Fibroblast of skin of right quadriceps (primary cell): Measurements from ENCODE around the gene MAPRE3.
A peak's percentile ranks its signal among the peaks of the same experiment; 100 is the strongest.

Experiments used
- DNase-seq: peaks from one replicate; pipeline ENCODE4 v3.0.0-alpha.2; 2013

MAPRE3 gene

DNA sequence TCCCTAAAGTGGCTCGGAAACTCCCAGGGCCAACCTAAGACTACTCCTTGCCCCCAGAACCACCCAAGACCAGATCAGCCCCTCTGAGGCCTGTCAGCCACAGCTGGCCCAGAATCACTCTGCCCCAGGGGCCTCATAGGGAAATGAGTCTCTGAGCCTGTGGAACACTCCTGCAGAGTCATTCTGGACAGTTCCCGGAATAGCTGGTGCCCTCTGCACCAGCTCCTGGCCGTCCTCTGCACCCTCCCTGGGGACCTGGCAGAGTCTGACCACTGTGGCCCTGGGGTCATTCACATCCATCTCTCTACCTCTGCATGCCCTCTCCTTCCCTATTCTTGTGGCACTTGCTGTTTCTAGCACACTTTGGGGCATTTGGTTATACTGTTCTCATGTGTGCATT is 47.7 kb downstream of the MAPRE3 start:
- DNase-seq: no peak

DNA sequence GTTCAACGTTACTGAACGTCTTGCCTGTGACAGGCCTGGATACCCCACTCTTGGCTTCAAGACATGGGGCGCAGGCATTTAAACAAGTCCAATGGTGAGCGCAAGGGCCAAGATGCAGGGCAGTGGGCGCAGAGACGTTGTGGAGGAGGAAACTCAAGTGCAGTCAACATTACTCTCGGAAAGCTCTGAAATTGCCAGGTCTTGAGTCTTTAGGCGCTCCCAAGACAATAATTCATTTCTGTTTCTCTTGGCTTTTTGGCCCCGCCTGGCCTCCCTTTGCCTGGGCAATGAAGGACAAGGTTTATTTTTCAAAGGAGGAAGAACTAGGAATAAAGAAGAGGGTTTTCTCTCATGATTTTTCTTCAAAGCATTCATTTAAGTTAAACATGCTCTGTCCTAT is 49.0 kb downstream of the MAPRE3 start:
- DNase-seq: no peak

DNA sequence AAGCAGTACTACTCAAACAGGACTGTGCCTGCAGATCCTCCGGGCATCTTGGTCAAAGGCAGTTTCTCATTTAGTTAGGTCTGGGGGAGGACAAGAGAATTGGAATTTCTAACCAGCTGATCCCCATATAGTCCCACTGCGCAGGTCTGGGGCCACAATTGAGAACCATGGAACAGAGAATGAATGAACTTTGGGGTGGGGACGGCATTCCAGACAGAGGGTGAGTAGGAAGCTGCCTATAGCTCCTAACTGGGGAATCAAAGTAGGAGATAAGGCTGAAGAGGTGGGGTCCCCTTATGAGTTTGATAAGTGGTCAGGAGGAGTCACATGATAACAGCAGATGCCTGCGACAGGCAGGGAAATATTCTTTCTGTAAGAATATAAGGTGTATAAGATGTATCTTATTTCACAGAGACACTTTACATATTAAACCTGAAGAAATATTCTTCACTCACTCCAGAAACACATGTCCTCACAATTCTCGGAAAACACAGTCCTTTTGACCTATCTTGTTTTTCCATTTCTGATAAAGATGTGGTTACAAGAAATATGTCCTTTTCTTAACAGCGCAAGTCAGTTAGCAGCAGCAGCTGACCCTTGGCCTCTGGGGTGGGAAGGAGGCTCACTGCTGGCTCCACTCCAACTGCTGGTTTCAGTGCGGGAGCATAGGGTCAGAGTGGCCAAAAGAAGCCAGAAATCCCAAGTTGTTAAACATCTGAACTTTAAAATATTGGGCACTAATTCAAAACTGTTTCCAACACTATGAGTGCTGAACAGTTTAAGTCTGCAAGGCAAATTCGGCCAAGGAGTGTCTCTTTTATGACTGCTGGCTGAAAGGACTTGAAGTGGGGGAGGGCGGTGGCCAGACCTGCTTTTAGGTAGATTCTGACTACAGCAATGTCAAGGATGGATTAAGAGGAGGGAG is 49.8 kb downstream of the MAPRE3 start:
- DNase-seq: no peak

DNA sequence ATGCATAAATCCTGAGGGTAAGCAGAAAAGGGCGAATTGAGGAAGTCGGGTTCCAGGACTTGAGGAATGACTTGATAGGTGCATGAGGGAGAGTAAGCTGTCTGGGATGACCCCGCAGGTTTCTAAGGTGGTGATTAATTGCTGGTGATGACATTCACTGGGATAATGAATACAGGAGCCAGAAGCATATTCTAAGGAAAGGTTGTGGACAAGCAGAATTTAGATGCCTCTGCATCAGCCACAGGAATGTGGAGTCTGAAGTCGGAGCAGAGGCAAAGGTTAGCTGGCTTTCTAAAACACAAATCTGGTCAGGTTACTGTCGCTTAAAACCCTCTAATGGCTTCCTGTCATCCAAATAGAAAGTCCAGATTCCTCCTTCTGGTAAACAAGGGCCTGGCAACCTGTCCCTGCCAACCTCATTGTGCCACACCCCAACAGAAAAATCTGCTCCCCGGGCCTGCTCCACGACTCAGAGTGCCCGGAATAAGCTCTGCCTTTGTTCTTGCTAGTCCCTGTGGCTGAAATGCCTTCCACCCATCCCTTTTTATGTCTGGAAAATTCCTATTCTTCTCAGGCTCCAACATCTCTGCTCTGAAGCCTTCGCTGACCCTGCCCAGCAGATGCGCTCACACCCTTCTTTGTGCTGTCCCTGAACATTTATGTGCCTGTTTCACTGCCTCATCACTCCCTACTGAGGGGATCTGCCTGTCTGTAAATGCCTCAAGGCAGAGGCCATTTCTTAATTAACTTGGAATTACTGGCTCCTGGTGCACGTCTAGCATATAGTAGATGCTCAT is 51.0 kb downstream of the MAPRE3 start:
- peak; percentile 15 for DNase-seq

DNA sequence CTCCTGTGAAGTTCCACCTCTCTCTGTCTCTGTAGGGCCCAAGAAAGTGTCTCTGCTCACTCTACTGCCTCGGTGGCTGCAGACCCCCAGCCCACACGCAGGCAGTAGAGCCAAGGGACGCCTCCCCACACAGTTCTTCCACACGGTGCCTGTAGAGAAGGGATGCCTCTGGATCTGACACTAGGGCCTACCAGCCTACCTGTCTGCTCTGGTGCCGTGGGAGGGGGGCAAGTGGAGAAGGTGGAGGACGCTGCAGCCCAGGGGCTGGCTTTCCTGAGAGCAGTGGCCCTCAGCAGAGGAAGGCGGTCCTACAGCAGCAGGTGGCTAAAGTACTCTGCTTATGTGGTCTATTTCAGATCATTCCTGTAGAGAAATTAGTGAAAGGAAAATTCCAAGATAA is 53.3 kb downstream of the MAPRE3 start:
- DNase-seq: no peak

DNA sequence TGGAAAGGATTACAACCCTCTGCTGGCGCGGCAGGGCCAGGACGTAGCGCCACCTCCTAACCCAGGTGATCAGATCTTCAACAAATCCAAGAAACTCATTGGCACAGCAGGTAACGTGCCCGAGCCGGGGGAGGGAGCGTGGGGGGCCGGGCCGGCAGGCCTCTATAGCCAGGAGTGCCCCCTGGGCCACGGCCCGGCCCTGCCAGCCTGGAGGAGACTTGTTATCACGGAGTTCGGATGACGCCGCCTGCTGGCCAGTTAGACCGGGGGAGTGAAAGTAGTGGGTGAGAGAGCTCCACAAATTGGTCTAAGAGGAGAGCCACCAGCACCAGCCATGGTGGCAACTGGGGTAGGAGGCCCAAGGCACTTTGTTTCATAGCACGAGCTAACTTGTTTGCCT is 53.8 kb downstream of the MAPRE3 start:
- no peak for DNase-seq

DNA sequence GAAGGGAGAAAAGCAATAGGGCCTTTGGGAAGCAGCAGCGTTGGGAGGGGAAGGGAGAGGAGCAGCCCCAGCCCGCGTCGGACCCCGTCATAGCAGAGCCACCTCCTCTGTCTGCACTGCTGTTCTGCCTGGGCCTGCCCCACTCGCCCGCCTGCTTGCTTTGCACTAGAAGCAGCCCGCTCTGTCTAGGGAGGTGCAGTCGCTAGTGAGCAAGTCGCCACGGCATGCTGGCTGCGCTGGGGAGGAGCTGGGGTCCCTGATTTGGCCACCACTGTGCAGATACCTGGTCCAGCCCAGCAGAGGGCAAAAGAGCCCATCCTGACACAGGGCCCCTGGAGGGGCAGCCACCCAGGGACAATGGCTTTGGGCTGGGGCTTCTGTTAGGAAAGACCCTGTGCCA is 54.4 kb downstream of the MAPRE3 start:
- DNase-seq: no peak

DNA sequence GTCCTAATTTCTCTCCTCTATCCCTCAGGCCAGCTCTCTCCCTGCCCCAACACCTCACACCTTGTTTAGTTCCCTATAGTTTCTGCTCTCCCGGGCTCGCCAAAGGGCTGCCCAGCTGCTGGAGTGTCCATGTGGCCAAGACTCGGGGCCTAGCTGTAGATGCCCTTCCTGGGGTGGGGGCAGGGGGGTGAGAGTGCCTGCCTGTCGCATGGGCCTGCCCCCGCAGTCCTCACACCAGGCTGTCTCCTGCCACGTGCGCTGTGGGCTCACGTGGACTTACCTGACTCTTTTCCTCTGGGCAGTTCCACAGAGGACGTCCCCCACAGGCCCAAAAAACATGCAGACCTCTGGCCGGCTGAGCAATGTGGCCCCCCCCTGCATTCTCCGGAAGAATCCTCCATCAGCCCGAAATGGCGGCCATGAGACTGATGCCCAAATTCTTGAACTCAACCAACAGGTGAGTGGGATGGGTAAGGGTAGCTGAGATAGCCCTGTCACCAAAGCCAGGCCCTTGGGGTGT is 54.9 kb downstream of the MAPRE3 start:
- DNase-seq: no peak

DNA sequence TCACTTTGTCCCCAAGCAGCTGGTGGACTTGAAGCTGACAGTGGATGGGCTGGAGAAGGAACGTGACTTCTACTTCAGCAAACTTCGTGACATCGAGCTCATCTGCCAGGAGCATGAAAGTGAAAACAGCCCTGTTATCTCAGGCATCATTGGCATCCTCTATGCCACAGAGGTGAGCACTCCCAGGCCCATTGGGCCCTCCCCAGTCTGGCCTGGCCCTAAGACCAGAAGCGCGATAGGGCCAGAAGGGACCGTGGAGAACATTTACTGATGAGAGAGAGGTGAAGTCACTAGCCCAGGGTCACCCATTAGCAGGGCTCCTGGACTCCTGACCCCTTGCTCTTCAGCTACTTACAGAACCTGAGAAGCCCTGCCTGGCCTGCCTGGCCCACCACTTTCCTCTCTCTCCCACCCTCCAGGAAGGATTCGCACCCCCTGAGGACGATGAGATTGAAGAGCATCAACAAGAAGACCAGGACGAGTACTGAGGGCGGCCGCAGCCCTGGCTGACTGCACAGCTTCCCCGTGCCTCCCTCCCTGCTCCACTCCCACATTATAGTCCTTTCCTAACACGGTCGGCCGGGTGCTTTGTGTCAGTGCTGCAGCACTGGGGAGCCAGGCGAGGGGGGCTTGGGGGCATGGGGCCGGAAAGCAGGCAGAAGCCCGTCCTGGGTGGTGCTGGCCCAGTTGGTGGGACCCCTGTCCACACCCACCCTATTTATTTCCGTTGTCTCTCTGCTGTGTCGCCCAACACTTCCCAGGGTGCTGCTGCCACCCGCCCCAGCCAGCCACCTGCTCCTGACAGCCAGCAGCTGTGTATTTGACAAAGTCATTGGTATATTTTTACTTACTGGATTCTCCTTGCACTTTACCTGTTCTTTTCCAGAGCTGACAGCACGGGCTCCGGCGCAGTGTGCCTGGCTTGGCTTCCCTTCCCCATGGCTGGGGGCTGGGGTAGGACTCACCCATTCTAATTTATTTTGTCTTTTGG is 55.7 kb downstream of the MAPRE3 start:
- DNase-seq: no peak

DNA sequence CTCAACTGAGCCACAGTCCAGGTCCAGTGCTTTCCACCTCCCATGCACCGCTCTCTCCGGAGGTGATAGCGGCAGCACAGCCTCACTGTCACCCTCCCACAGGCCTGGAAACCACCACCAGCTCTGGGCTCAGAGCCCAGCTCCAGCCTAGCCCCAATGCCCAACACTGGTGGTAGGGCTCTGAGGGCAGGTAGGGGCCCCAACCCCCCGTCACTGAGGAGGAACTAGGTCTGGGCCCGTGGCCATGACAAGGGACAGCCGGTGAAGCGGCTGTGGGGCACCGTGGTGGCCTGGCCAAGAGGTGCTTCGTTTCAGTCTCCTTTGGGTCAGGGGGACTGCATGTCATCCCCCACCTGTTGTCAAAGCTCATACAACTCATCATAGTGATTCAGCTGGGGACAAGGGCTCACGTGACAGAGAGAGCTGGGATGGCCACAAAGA is 56.8 kb downstream of the MAPRE3 start:
- no peak for DNase-seq

DNA sequence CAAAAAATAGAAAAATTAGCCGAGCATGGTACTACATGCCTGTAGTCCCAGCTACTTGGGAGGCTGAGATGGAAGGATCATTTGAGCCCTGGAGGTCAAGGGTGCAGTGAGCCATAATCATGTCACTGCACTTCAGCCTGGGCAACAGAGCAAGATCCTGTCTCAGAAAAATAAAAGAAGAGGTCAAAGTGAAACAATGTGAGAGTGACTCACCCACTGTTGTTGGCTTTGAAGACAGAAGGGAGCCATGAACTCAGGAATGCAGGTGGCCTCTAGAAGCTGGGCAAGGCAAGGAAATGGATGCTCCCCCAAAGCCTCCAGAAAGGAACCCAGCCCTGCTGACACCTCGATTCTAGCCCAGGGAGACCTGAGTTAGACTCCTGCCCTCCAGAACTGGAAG is 58.6 kb downstream of the MAPRE3 start:
- no peak for DNase-seq

DNA sequence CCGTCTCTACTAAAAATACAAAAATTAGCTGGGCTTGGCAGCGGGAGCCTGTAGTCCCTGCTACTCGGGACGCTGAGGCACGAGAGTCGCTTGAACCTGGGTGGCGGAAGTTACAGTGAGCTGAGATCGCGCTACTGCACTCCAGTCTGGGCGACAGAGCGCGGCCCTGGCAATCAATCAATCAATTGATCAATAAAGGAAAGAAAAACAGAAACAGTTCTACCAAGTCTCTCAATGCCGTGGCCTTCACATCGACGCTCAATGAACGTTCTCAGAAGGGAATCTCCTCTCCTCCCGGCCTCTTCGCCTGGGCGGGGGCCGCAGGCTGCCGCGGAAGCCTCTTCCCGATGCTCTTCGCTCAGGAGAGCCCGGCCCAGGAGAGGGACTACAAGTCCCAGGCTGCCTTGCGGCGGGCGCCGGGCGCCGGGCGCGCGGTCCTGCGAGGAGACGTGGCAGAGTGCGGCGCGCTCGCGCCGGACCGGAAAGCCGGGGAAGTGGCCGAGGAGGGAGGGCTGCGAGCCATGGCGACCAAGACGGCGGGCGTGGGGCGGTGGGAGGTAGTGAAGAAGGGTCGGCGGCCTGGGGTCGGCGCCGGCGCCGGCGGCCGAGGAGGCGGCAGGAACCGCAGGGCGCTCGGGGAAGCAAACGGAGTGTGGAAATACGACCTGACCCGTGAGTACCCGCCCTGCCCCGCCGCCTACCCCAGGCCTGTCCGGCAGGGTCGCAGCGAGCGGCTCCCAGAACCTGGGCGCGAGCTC is 62.2 kb downstream of the MAPRE3 start, which contains the start of gene TMEM214:
Gene TMEM214 (plus strand): TSS at position 471 of the 758 bp plus-strand sequence. CDS start 51 bp downstream, at position 522.
- DNase-seq: peak; percentile 88

DNA sequence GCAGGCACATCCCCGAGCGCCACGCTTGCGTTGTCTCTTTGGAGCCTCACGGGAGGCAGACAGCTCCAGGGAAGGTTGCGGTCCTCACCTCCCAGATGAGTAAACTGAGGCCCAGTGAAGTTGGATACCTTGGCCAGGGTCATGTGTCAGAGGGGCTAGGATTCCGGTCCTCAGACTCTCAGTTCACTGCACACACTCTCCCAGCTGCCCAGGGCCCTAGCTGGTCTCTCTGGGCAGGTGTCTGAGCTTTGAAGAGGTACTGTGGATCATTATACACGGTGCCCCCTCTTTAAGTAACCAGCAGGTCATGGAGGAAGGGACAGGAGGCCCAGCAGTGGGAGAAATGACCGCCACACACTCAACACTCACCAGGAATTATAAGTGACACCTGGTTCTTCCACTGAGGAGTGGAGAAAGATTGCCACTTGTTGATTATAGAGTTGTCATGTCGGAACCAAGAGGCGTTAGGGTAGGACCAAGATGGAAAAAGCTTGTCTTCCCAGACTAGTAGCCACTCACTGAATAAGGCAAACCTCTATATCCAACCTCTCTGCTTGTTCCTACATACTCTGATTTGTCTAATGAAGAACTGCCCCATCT is 62.9 kb downstream of the MAPRE3 start:
- DNase-seq: no peak

DNA sequence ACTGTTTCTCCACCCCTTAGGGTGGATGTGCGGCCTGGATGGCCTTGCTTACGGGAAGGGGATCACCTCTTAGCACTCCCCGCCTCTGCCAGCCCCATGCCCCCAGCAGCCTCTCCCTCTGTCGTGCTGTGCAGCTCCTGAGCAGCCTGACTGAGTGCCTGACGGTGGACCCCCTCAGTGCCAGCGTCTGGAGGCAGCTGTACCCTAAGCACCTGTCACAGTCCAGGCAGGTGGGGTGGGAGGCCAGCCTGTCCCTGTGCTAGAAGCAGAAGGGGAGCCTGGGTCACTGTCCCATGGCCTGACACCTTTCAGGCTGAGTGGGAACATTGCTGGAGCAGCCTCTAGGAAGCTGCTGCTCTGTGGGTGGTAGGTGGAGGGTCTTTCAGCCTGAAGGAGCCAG is 67.6 kb downstream of the MAPRE3 start:
- no peak for DNase-seq

DNA sequence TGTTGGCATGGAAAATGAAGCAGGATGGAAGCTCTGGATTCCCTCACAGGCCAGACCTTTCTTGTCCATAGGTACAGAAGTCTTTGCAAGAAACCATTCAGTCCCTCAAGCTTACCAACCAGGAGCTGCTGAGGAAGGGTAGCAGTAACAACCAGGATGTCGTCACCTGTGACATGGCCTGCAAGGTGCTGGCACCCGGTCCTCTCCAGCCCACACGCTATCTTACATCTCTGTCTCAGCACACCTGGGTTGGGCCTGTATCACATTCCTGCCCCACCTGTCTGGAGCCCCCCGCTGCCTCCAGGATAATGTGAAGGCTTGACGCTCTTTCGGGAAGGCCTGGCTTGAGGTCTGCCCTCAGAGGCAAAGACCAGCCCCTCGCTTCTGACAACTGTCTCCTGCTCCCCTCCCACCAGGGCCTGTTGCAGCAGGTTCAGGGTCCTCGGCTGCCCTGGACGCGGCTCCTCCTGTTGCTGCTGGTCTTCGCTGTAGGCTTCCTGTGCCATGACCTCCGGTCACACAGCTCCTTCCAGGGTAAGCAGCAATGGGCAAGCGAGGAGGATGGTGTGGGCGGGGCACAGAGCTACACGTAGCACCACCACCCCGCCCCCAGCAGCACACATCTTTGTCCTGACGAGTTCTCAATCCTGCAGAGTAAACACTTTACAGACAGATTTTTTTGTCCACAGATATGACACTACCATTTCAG is 68.3 kb downstream of the MAPRE3 start:
- DNase-seq: no peak

DNA sequence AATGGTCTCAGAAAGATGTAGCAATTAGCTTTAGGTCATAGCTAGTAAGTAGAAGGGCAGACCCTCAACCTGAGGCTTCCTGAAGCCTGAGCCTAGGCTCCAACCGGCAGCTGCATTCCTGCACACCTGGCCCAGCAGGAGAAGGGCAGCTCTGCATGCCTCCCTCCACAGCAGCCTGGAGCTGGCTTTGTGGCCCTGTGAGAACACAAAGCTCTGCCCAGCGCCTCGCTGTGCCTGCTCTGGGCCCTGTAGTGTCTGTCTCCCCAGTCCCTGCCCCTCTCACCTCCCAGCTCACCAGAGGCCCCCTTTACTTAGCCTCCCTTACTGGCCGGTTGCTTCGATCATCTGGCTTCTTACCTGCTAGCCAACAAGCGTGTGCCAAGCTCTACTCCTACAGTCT is 69.0 kb downstream of the MAPRE3 start:
- DNase-seq: no peak

DNA sequence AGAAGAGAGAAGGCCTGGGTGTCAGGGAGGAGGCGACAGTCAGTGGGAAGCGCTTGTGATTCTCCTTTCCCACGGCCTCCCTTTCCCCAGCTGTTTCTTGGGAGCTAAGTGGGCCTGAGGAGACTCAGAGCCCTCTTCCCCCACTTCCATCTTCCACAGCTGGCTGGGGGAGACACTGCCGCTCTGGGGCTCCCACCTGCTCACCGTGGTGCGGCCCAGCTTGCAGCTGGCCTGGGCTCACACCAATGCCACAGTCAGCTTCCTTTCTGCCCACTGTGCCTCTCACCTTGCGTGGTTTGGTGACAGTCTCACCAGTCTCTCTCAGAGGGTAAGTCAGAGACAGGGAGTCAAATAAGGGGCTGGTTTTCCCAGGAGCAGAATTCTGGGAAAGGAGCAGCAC is 69.4 kb downstream of the MAPRE3 start:
- DNase-seq: no peak

DNA sequence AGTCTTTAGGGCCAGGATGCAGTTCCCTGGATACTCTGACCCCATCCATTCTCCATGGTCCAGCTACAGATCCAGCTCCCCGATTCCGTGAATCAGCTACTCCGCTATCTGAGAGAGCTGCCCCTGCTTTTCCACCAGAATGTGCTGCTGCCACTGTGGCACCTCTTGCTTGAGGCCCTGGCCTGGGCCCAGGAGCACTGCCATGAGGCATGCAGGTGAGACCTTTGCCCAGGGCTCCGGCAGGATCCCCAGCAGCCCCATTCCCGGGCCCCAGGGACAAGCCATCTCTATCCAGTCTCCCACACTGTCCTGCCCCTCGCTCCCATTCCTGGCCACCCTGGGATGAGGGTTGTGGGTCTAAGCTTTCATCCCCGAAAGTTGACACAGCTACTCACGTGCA is 69.8 kb downstream of the MAPRE3 start:
- no peak for DNase-seq

DNA sequence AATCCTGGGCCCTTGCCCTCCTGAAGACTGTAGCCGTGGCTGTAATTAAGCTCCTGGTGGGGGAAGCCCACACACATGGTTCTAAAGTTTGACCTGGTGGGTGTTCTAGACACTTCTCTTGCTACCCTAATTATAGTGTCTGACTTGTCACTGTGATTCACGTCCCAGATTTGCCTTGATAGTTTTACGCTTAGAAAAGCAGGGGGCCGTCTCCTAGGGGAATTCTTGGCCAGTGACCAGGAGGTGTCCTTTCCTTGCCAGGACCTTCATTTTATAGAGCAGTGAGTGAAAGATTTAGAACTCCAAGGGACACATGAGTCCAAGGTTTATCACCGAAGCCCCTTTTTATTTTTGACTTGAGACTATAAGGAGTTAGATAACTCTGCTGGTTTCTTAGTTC is 71.3 kb downstream of the MAPRE3 start:
- DNase-seq: peak; percentile 54

DNA sequence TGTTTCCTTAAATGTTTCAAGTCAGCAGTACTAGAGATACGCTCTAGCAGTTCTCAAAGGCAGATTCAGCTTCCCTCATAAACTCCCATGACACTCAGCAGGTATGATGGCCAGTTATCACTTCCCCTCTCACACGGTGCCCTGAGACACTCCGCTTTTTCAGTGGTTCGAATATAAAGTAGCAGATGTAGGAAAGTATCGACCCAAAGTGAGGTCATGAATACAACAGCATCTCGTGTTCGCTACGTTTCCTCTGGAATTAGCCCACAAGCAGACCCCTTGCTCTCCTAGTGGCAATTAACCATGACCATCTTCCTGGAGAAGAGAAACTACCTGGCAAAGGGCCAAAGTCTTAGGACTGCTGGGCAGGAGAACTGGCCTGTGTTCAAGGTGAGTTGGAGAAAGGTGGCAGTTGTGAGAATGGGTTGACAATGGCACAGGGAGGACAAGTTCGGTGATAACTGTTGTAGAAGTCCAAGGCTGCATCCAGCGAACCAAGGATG is 71.8 kb downstream of the MAPRE3 start:
- no peak for DNase-seq
